WTC11 (cell line): ENCODE measurements around the gene ZNF324B. TPM values are rescaled to one million over a fixed set of nuclear protein-coding genes. Genes with fewer than 3 reads are reported as not detected.

Source experiments
- ATAC-seq: fragments of 200-7000 bp; cut with Tn5 transposase; 2 replicates; pipeline ENCODE4 v1.10.0; 2021; ENCODE audit warnings: mild to moderate bottlenecking, moderate library complexity
- CTCF ChIA-PET: fragments of 300-600 bp; sonication (Branson Sonifier 250); formaldehyde crosslinking; loops from one replicate; lab custom pipeline; 2021; ENCODE audit warnings: antibody characterized with exemption; lab: Charles Lee
- POLR2A ChIA-PET: fragments of 350-600 bp; sonication (Branson Sonifier 250); formaldehyde crosslinking; loops from one replicate; lab custom pipeline; 2021; ENCODE audit warnings: antibody characterized with exemption; lab: Charles Lee
- DNase-seq: peaks from one replicate; pipeline ENCODE4 v3.0.0; 2021; ENCODE audit warnings: low spot score
- H3K27ac Mint-ChIP-seq: 2 replicates; pipeline ENCODE4 v1.8.0; 2021; ENCODE audit warnings: mixed read lengths
- H3K27me3 Mint-ChIP-seq: 2 replicates; pipeline ENCODE4 v1.8.0; 2021; ENCODE audit warnings: low read depth, mild to moderate bottlenecking, moderate library complexity, mixed read lengths
- H3K36me3 Mint-ChIP-seq: 2 replicates; pipeline ENCODE4 v1.8.0; 2021; ENCODE audit warnings: mixed read lengths
- H3K4me1 Mint-ChIP-seq: 2 replicates; pipeline ENCODE4 v1.8.0; 2022; ENCODE audit warnings: mixed read lengths
- H3K4me3 Mint-ChIP-seq: 2 replicates; pipeline ENCODE4 v1.8.0; 2021; ENCODE audit warnings: mild to moderate bottlenecking, moderate library complexity, mixed read lengths
- H3K9me3 Mint-ChIP-seq: 2 replicates; pipeline ENCODE4 v1.8.0; 2021; ENCODE audit warnings: mixed read lengths
- CREB1 ChIP-seq: sonication (generic); formaldehyde crosslinking; IDR thresholded peaks from 2 replicates; pipeline ENCODE4 v1.8.0; 2023; ENCODE audit warnings: mild to moderate bottlenecking, missing genetic modification reagents
- CREM ChIP-seq: sonication (generic); formaldehyde crosslinking; IDR thresholded peaks from 2 replicates; pipeline ENCODE4 v1.8.1; 2022; ENCODE audit warnings: mild to moderate bottlenecking, missing genetic modification reagents, moderate library complexity
- MAX ChIP-seq: sonication (generic); formaldehyde crosslinking; IDR thresholded peaks from 2 replicates; pipeline ENCODE4 v1.8.0; 2022; ENCODE audit warnings: mild to moderate bottlenecking, missing genetic modification reagents
- NFATC4 ChIP-seq: fragments of 250-450 bp; sonication (Bioruptor Pico); IDR thresholded peaks from 2 replicates; pipeline ENCODE4 v1.9.0; 2021; ENCODE audit warnings: mild to moderate bottlenecking
- NFYB ChIP-seq: sonication (generic); formaldehyde crosslinking; conservative IDR thresholded peaks from 2 replicates; pipeline ENCODE4 v1.8.0; 2022; ENCODE audit warnings: low read depth, missing genetic modification reagents
- TEAD1 ChIP-seq: sonication (generic); formaldehyde crosslinking; IDR thresholded peaks from 2 replicates; pipeline ENCODE4 v1.8.0; 2022; ENCODE audit warnings: mild to moderate bottlenecking, missing genetic modification reagents
- ZBTB21 ChIP-seq: sonication (generic); formaldehyde crosslinking; IDR thresholded peaks from 2 replicates; pipeline ENCODE4 v1.8.1; 2023; ENCODE audit warnings: mild to moderate bottlenecking, missing genetic modification reagents, borderline replicate concordance
- ZNF232 ChIP-seq: sonication (generic); formaldehyde crosslinking; IDR thresholded peaks from 2 replicates; pipeline ENCODE4 v1.8.0; 2022; ENCODE audit warnings: mild to moderate bottlenecking, missing genetic modification reagents
- ZNF281 ChIP-seq: sonication (generic); formaldehyde crosslinking; IDR thresholded peaks from 2 replicates; pipeline ENCODE4 v1.8.0; 2023; ENCODE audit warnings: mild to moderate bottlenecking, missing genetic modification reagents
- total RNA-seq: library from RNA; stranded (reverse); gene quantifications from 3 replicates; pipeline ENCODE4 v1.2.3, GENCODE V29; 2021
- TF ChIP-seq, protein P1 (sequence below): fragments of 250-450 bp; sonication (Bioruptor Pico); conservative IDR thresholded peaks from 2 replicates; pipeline ENCODE4 v1.9.0; 2021; ENCODE audit warnings: mild to moderate bottlenecking
- TF ChIP-seq, protein P2 (sequence below): sonication (generic); formaldehyde crosslinking; IDR thresholded peaks from 2 replicates; pipeline ENCODE4 v1.8.1; 2023; ENCODE audit warnings: mild to moderate bottlenecking, missing genetic modification reagents, moderate library complexity
- TF ChIP-seq, protein P3 (sequence below): sonication (generic); formaldehyde crosslinking; IDR thresholded peaks from 2 replicates; pipeline ENCODE4 v1.8.1; 2023; ENCODE audit warnings: mild to moderate bottlenecking, moderate library complexity, missing genetic modification reagents
- TF ChIP-seq, protein P4 (sequence below): fragments of 250-450 bp; sonication (Bioruptor Pico); IDR thresholded peaks from 2 replicates; pipeline ENCODE4 v1.9.0; 2021; ENCODE audit warnings: moderate library complexity, mild to moderate bottlenecking, inconsistent platforms, borderline replicate concordance
- TF ChIP-seq, protein P5 (sequence below): sonication (generic); formaldehyde crosslinking; IDR thresholded peaks from 2 replicates; pipeline ENCODE4 v1.8.0; 2023; ENCODE audit warnings: missing genetic modification reagents, mild to moderate bottlenecking, borderline replicate concordance

ZNF324B gene
- total RNA-seq, 1 experiment from 2014 or later = 4.0 TPM

- TF ChIP-seq, protein P1, sequence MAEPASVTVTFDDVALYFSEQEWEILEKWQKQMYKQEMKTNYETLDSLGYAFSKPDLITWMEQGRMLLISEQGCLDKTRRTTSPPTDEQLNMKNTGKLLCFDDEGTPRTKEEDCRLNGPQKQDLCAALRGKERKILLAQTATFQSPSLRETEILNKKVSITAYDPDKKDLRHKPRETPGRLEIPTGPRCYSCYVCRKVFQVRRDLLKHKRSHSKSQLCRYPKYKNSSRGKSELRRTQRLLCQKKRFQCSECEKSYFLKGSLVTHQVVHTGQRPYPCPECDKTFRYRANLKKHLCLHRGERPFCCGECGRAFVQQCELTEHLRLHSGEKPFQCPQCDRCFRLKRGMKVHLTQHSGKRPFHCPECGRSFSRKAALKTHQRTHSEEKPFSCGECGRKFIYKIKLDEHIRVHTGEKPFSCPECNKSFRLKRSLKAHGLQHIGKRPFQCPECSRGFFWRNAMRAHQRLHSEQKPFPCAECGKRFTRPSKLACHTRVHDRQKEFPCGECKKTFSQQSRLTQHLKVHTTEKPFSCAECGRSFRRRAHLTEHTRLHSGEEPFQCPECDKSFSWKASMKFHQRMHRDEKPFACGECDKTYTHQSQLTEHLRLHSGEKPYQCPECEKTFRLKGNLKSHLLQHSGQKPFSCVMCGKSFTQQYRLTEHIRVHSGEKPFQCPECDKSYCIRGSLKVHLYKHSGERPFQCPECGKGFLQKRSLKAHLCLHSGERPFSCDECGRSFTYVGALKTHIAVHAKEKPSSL (CRISPR knock-in tag) = no peak
- TF ChIP-seq, protein P2, sequence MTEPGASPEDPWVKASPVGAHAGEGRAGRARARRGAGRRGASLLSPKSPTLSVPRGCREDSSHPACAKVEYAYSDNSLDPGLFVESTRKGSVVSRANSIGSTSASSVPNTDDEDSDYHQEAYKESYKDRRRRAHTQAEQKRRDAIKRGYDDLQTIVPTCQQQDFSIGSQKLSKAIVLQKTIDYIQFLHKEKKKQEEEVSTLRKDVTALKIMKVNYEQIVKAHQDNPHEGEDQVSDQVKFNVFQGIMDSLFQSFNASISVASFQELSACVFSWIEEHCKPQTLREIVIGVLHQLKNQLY (CRISPR knock-in tag) = no peak
Observed at GRCh38 chr19:58434217-58434616, 17.2 kb upstream of the ZNF324B start (continued).

DNA sequence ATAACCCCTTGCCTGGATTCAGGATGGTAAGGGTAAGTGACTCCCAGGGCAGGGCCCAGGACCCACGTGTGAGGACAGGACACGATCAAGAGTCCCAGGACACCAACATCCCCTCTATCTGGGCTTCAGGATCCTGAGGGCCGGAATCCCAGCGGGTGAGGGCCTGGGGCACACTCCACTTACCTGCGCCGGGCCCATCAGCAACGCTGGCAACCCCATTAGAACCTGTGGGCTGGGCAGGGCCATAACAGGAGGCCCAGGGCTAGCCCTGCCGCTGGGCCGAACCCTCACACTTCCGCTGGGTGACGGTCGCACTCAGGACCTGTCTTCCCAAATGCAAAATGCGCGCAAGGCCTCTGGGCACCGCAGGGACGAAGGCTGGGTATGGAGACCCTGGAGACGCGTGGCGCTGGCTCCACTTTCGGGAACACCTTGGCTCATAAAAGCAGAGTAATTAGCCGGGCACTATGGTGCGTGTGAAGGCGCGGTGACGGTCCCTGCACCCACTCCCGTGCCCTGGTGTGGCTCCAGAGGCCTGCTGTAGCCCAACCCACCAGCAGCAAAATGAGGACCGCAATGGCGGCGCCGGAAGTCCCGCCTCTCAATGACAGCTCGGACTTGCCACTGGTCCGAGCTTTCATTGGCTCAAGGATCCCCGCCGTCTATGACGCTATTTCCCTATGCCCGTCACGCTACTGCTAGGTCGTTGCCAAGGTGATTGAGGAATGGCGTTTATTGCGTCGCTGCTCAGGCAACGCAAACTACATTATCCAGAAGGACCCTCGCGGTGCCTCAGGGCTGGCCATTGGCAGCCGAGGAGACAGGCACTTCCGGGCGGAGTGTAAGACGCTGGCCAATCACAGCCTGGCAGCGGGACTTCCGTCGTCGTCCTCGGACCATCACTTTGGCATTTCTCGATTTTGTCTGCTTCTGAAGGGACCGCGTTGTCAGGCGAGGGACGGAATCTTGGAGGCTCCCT, 11.6 kb upstream of the ZNF324B start, which contains the start of gene ZNF132:
ZNF132 (minus strand) TSS at position 578 of the 979 bp plus-strand sequence; CDS start at position 246, 332 bp downstream.
- POLR2A ChIA-PET = interaction anchor here (0.5 kb wide), 1 partner anchor 42 kb away, joined by 3 read pairs; no protein-coding TSS in a partner anchor
- CTCF ChIA-PET = interaction anchor here (1.0 kb wide), 2 partner anchors 12 to 79 kb away, joined by 4 read pairs; partner anchors contain the start of genes ZBTB45 and ZNF324B
- TF ChIP-seq NFATC4 (CRISPR knock-in tag) (no peak), MAX (CRISPR knock-in tag) (peak; percentile 81), CREB1 (CRISPR knock-in tag) (no peak), ZNF281 (CRISPR knock-in tag) (no peak), TEAD1 (CRISPR knock-in tag) (no peak), NFYB (peak; percentile 61), ZBTB21 (CRISPR knock-in tag) (peak; percentile 58; the same call in 1 of the 2 replicates), CREM (peak; percentile 32; the same call in 1 of the 2 replicates), ZNF232 (CRISPR knock-in tag) (no peak)
- TF ChIP-seq, protein P3, sequence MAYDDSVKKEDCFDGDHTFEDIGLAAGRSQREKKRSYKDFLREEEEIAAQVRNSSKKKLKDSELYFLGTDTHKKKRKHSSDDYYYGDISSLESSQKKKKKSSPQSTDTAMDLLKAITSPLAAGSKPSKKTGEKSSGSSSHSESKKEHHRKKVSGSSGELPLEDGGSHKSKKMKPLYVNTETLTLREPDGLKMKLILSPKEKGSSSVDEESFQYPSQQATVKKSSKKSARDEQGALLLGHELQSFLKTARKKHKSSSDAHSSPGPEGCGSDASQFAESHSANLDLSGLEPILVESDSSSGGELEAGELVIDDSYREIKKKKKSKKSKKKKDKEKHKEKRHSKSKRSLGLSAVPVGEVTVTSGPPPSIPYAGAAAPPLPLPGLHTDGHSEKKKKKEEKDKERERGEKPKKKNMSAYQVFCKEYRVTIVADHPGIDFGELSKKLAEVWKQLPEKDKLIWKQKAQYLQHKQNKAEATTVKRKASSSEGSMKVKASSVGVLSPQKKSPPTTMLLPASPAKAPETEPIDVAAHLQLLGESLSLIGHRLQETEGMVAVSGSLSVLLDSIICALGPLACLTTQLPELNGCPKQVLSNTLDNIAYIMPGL (CRISPR knock-in tag) = 0 out of 2 replicates have a peak, but pooled peaks have one; percentile 22
- TF ChIP-seq, protein P4, sequence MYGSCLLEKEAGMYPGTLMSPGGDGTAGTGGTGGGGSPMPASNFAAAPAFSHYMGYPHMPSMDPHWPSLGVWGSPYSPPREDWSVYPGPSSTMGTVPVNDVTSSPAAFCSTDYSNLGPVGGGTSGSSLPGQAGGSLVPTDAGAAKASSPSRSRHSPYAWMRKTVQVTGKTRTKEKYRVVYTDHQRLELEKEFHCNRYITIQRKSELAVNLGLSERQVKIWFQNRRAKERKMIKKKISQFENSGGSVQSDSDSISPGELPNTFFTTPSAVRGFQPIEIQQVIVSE (CRISPR knock-in tag) = no peak
- TF ChIP-seq, protein P5, sequence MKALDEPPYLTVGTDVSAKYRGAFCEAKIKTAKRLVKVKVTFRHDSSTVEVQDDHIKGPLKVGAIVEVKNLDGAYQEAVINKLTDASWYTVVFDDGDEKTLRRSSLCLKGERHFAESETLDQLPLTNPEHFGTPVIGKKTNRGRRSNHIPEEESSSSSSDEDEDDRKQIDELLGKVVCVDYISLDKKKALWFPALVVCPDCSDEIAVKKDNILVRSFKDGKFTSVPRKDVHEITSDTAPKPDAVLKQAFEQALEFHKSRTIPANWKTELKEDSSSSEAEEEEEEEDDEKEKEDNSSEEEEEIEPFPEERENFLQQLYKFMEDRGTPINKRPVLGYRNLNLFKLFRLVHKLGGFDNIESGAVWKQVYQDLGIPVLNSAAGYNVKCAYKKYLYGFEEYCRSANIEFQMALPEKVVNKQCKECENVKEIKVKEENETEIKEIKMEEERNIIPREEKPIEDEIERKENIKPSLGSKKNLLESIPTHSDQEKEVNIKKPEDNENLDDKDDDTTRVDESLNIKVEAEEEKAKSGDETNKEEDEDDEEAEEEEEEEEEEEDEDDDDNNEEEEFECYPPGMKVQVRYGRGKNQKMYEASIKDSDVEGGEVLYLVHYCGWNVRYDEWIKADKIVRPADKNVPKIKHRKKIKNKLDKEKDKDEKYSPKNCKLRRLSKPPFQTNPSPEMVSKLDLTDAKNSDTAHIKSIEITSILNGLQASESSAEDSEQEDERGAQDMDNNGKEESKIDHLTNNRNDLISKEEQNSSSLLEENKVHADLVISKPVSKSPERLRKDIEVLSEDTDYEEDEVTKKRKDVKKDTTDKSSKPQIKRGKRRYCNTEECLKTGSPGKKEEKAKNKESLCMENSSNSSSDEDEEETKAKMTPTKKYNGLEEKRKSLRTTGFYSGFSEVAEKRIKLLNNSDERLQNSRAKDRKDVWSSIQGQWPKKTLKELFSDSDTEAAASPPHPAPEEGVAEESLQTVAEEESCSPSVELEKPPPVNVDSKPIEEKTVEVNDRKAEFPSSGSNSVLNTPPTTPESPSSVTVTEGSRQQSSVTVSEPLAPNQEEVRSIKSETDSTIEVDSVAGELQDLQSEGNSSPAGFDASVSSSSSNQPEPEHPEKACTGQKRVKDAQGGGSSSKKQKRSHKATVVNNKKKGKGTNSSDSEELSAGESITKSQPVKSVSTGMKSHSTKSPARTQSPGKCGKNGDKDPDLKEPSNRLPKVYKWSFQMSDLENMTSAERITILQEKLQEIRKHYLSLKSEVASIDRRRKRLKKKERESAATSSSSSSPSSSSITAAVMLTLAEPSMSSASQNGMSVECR (CRISPR knock-in tag) = 0 out of 2 replicates have a peak, but pooled peaks have one; percentile 24
- Mint-ChIP-seq H3K27ac (peak within 1 kb of the TSS; percentile 68; the same call in 1 of the 2 replicates), H3K36me3 (peaks cover 53% of the 10 kb centered on the region), H3K4me1 (peaks cover 6% of the 10 kb centered on the region; the same call in 1 of the 2 replicates), H3K4me3 (peak within 1 kb of the TSS; percentile 77), H3K27me3 (peaks cover 72% of the 10 kb centered on the region), H3K9me3 (peaks cover 83% of the 10 kb centered on the region)
- DNase-seq (peak; percentile 88), ATAC-seq (peak; percentile 99)
